SK-N-DZ (cell line): ENCODE data around the gene GAD2.

ENCODE experiments used
- DNase-seq: peaks from one replicate; pipeline ENCODE4 v3.0.0-alpha.2; 2015; ENCODE audit warnings: low spot score

GAD2 gene

GRCh38 chr10:26221541-26221940 is 5.0 kb downstream of the GAD2 start:
- no peak for DNase-seq

DNA sequence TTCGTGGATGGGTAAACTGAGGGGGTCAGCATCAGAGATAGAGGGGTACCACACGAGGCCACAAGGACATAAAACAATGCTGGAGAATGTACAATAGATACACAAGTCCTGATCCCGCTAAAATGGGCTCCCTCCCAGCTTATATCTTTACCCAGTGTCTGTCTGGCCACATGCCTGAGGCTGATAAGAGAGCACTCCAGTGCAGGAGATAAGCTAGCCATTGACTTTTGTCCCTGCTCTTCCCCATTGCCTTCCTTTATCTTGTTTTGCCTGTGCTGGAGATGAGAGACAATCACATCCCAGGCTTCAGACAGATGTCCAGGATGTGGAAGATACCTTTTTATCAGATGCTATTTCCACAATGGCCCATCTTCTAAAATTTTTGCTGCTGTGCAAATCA is 6.0 kb downstream of the GAD2 start:
- no peak for DNase-seq

DNA sequence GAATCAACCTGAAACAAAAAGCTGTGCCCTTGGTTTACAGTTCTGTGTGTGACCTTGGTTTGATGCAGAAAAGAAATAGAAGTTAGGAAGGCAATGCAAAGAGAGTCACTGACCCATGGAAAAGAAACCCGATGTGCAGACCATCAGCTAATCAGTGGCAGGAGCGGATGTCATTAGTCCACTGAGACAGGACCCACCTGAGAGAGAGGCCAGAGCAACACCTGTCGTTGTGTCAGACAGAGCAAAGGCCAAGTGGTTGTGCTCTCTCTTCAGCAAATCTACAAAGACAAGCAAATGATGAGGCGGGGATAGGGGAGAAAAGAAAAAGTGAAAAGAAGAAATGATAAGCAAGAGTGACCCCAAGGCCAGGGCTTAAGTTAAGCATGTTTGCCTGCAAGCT is 8.7 kb downstream of the GAD2 start:
- DNase-seq, result no peak

DNA sequence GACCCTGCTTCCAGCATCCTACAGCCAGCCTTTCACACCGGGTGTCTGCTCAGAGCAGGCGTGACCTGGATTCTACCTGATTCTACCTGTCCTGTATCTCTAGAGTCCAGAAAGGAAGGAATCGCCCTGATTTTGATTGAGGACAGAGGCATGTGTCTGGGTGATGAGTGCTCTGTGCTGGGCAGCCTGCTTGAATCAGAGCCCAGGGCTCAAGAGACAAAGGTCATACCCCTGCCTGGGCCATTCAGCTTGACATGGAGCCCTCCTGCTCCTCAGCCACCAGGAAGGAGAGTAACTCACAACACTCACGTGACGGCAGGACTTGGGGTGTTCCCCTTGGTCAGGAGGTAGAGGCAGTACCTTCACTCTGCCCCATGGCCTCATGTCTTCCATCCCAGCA is 11.2 kb downstream of the GAD2 start:
- DNase-seq, result no peak

DNA sequence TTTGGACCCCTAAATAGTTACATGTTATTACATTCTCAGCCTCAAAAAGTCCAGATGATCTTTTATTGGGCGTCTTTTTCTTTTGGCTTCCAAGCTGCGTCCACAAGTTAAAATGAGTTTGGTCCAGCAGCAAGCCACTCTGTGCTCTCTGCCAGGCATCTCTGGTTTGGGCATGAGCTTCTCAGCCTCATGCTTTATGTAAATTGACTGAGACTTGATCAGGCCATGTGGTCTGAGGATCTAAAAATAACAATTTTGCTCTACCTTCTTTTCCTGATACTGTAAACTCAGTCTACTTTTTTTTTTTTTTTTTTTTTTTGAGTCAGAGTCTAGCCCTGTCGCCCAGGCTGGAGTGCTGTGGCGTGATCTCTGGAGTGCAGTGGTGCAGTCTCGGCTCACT is 15.6 kb downstream of the GAD2 start:
- DNase-seq, result no peak

GRCh38 chr10:26235761-26236160 is 19.2 kb downstream of the GAD2 start:
- no peak for DNase-seq

DNA sequence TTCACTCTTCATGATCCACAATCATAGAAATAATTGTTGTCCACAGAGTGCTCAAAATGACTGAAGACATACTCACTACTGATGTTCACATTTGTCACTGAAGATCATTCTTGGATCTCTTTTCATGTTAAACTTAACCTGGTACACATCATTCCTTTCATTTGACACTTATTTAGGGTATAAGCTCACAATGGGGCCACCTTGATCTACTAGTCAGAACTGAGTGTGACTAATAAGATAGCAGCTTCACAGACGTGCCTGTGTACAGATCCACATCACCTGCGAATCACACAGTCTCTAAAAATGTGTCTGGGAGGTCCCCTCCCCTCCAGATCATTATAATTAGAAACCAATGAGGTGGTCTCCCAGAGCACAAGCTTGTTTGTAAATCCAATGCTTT is 21.8 kb downstream of the GAD2 start:
- no peak for DNase-seq

GRCh38 chr10:26242706-26243350 is 26.3 kb downstream of the GAD2 start:
- no peak for DNase-seq

- no peak for DNase-seq
Measured at GRCh38 chr10:26243351-26243720, 26.8 kb downstream of the GAD2 start.

- no peak for DNase-seq
Measured at GRCh38 chr10:26249681-26250080, 33.1 kb downstream of the GAD2 start.

- DNase-seq, result no peak
Measured at GRCh38 chr10:26251925-26252324, 35.4 kb downstream of the GAD2 start.

DNA sequence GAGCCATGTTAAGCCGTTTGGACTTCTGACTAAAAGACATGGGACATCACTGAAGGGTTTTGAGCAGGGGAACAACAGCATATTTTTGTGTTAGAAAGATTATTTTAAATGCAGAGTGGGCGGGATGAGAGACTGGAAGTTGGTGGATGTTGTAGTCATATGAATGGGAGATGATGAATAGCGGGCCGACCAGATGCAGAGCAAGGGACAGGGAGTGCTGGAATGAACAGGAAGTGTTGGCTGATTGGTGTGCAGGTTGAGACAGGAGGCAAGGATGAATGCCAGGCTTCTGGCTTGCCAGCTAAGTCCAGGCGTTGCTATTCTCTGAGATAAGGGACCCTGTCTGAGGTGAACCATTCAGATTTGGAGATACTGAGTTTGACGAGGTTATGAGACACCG is 38.0 kb downstream of the GAD2 start:
- DNase-seq, result no peak

DNA sequence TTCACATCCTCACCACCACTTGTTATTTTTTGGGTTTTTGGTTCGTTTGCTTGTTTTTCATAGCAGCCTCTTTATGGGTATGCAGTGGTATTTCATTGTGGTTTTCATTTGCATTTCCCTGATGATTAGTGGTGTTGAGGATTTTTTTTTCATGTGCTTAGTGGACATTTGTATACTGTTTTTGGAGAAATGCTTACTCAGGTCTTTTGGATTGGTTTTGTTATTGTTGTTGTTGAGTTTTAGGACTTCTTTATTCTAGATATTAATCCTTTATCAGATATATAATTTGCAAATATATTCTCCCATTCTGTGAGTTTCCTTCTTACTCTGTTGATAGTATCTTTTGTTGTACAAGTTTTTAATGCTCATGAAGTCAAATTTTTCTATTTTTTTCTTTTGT is 42.8 kb downstream of the GAD2 start:
- DNase-seq, result no peak

- peak; percentile 13 for DNase-seq
Measured at GRCh38 chr10:26269754-26270153, 53.2 kb downstream of the GAD2 start.

- no peak for DNase-seq
Measured at GRCh38 chr10:26274391-26274790, 57.8 kb downstream of the GAD2 start.

DNA sequence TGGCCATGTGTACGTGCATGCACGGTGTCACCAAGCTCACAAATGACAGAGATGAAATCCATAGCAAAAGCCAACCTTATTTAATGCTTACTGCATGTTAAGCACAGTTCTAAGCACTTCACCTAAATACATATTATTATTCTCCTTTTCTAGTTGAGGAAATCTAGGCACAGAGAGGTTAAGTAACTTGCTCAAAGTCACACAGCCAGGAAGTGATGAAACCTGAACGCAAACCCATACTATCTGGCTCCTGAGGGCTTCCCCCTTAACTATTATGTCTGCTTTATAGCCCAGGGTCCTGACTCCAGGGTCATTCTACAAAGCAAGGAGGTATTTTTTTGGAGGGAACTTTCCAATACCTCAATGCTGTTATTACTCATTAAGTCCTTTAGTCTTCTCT is 61.7 kb downstream of the GAD2 start:
- no peak for DNase-seq

DNA sequence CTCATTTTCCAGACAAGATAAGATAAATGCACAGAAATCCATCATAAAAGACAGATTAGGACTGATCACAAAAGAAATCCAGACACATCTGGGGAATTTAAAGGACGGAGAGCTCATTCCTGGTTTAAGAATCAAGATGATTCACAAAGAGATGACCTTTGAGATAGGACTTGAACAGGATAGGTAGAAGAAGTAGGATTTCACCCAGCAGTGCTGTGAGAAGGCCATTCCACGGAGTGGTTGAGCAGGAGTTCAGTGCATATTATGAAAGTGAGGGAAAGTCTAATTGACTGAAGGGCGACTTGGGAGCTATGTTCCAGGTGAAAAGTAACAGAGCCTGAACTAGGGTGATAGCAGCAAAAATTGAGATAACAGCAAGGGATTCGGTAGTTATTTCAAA is 73.7 kb downstream of the GAD2 start:
- DNase-seq, result no peak

- DNase-seq, result no peak
Measured at GRCh38 chr10:26291721-26292480, 75.3 kb downstream of the GAD2 start.

DNA sequence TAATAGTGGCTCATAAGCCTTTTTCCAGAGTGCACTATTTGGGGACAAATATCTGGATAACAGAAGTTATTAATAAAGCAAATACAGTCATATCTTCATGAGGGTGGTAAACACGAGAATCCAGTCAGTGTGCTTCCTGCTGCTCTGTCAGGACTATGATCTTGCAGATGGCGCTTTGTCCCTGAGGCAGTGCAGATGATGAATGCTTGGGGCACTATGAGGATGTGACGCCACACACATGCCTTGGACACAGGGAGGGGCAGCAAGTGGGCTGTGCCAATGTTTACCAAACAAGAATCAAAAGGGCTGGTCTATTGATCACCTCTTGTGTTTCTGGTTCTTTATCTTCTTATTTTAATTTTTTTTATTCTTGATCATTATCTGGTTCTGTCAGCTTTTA is 79.8 kb downstream of the GAD2 start:
- DNase-seq, result no peak

GRCh38 chr10:26300001-26300400 is 83.4 kb downstream of the GAD2 start:
- DNase-seq, result no peak

- no peak for DNase-seq
Measured at GRCh38 chr10:26303366-26303765, 86.8 kb downstream of the GAD2 start.

DNA sequence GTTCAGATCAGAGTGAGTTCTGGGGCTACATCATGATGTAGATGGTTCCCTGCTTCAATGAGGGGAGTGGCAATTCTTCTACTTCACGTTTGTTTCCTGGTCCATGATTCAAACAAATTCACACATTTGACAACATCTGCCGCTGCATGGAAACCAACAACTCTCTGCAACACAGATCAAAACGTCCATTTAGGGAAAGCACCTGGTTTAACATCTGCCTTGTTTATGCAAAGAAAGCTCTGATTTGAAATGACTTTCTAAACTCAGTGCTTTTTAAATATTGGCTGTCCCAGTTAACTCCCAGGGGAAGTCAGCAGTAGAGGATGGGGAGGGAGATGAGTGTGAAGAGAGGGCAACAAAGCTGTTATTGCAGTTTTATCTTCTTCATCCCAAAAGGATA is 93.8 kb downstream of the GAD2 start:
- no peak for DNase-seq

DNA sequence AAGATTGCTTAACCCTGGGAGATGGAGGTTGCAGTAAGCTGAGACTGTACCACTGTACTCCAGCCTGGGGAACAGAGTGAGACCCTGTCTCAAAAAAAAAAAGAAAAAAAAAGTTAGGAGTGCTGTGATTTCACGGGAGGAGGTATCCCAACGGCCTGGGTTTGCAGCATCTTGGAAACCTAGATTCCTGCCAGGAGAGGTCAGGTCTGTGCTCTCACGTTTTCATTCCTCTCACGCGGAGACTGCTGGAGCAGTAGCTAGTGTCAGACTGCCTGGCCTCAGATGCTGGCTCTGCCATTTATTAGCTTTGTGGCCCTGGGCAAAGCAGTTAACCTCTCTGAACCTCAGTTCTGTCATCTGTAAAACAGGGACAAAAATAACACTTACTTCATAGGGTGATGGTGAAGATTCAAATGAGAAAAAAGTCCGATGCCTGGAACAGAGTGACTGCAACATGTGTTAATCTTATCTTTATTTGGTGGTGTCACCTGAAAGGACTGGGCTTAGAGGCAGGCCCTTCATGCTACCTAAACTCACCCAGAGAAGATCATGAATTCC is 94.9 kb downstream of the GAD2 start:
- no peak for DNase-seq
